ENCODE measurements around the gene ADCY5. TPM values are rescaled to one million over a fixed set of nuclear protein-coding genes. Genes with fewer than 3 reads are reported as not detected.

Gene ADCY5
- total RNA-seq, 1 donor from 2014 or later = not detected

DNA sequence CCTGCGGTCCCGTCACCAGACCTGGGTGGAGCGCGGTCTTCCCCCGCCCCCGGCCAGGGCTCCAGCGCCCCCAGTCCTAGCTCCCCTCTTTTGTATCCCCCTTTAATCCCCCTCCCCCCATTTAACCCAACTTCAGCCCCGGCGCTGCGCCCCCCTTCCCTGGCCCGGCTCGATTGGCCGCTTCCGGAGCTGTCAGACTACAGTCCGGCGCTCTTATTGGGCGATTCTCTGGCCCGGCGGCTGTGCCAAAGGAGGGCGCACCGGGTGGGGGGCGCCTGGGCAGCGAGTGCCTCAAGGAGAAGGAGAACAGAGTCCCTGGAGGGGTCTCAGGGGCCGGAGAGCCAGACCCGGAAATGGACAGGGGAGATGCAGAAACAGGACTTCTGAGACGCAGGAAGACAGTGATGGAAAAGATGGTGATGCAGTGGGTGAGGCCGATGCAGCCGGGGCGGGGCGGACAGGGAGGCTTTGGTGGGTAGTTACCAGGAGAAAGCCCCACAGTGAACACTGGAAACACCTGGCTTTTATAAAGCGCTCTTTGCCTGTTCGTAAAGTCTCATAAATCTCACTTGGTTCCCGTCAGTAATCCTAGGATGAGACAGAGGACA, 1.2 kb upstream of the ADCY5 start:
- H3K36me3 Mint-ChIP-seq (ENCODE audit: low read depth) = no peaks in the 10 kb centered on the region
- peak overlapping the region; percentile 38 for H3K4me3 Mint-ChIP-seq (ENCODE audit: low read depth)

GRCh38 chr3:123449102-123449996, 459 bp upstream of the ADCY5 start:
- Mint-ChIP-seq H3K4me1 (ENCODE audit: low read depth) (no peaks in the 10 kb centered on the region), H3K27ac (no peak overlapping the region), H3K4me3 (ENCODE audit: low read depth) (no peak overlapping the region), H3K9me3 (no peaks in the 10 kb centered on the region), H3K27me3 (ENCODE audit: low read depth) (peaks cover 50% of the 10 kb centered on the region), H3K36me3 (ENCODE audit: low read depth) (no peaks in the 10 kb centered on the region)
- intact Hi-C loops (cut with micrococcal nuclease) = no loop called here
- no peak for DNase-seq (ENCODE audit: low spot score)

More for the DNA sequence above, 1.2 kb upstream of the ADCY5 start:
- intact Hi-C loops (cut with micrococcal nuclease) = loop anchor here (5.0 kb wide), 1 partner anchor 37 kb away; no protein-coding TSS in a partner anchor
- H3K27ac Mint-ChIP-seq = no peak overlapping the region
- no peak for DNase-seq (ENCODE audit: low spot score)
- no peaks in the 10 kb centered on the region for H3K9me3 Mint-ChIP-seq
- no peaks in the 10 kb centered on the region for H3K4me1 Mint-ChIP-seq (ENCODE audit: low read depth)
- peaks cover 42% of the 10 kb centered on the region for H3K27me3 Mint-ChIP-seq (ENCODE audit: low read depth)

- Mint-ChIP-seq H3K27me3 (ENCODE audit: low read depth) (peaks cover 55% of the 10 kb centered on the region), H3K4me1 (ENCODE audit: low read depth) (no peaks in the 10 kb centered on the region), H3K9me3 (no peaks in the 10 kb centered on the region), H3K36me3 (ENCODE audit: low read depth) (no peaks in the 10 kb centered on the region), H3K27ac (no peak overlapping the region), H3K4me3 (ENCODE audit: low read depth) (no peak overlapping the region)
- peak; percentile 31 for DNase-seq (ENCODE audit: low spot score)
- intact Hi-C loops (cut with micrococcal nuclease) = loop anchor here (2.0 kb wide), 1 partner anchor 111 kb away; no protein-coding TSS in a partner anchor
Measured at GRCh38 chr3:123447749-123448517, 957 bp downstream of the ADCY5 start.

DNA sequence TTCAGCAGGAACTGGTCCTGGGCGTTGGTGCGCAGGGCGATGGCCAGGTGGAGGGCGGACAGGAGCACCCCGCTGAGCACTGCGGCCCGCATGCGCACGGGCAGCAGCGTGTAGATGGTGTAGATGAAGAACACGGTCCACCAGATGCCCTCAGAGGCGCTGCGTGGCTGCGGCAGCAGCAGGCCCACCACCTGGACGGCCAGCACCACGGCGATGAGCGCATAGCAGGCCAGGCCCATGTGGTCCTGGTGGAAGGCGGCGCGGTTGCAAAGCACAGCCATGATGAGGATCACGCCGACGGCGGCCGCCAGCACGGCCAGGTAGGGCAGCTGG, 1.5 kb downstream of the ADCY5 start:
- Mint-ChIP-seq H3K9me3 (no peaks in the 10 kb centered on the region), H3K27me3 (ENCODE audit: low read depth) (peaks cover 55% of the 10 kb centered on the region), H3K36me3 (ENCODE audit: low read depth) (no peaks in the 10 kb centered on the region), H3K27ac (no peak overlapping the region), H3K4me3 (ENCODE audit: low read depth) (no peak overlapping the region), H3K4me1 (ENCODE audit: low read depth) (no peaks in the 10 kb centered on the region)
- intact Hi-C loops (cut with micrococcal nuclease) = loop anchor here (2.0 kb wide), 1 partner anchor 111 kb away; no protein-coding TSS in a partner anchor
- DNase-seq (ENCODE audit: low spot score) = no peak

- H3K27ac Mint-ChIP-seq = no peak overlapping the region
- no peaks in the 10 kb centered on the region for H3K4me1 Mint-ChIP-seq (ENCODE audit: low read depth)
- H3K4me3 Mint-ChIP-seq (ENCODE audit: low read depth) = peak overlapping the region; percentile 60
- no peak for DNase-seq (ENCODE audit: low spot score)
- H3K9me3 Mint-ChIP-seq = no peaks in the 10 kb centered on the region
- H3K36me3 Mint-ChIP-seq (ENCODE audit: low read depth) = no peaks in the 10 kb centered on the region
- H3K27me3 Mint-ChIP-seq (ENCODE audit: low read depth) = peaks cover 55% of the 10 kb centered on the region
- intact Hi-C loops (cut with micrococcal nuclease) = loop anchor here (2.0 kb wide), 1 partner anchor 112 kb away; no protein-coding TSS in a partner anchor
Measured at GRCh38 chr3:123446610-123447109, 2.2 kb downstream of the ADCY5 start.

- Mint-ChIP-seq H3K27me3 (ENCODE audit: low read depth) (peaks cover 53% of the 10 kb centered on the region), H3K4me3 (ENCODE audit: low read depth) (no peak overlapping the region), H3K4me1 (ENCODE audit: low read depth) (no peaks in the 10 kb centered on the region), H3K36me3 (ENCODE audit: low read depth) (no peaks in the 10 kb centered on the region), H3K9me3 (no peaks in the 10 kb centered on the region), H3K27ac (no peak overlapping the region)
- intact Hi-C loops (cut with micrococcal nuclease) = loop anchor here (2.0 kb wide), 1 partner anchor 113 kb away; no protein-coding TSS in a partner anchor
- DNase-seq (ENCODE audit: low spot score) = no peak
Measured at GRCh38 chr3:123446210-123446609, 2.7 kb downstream of the ADCY5 start.

DNA sequence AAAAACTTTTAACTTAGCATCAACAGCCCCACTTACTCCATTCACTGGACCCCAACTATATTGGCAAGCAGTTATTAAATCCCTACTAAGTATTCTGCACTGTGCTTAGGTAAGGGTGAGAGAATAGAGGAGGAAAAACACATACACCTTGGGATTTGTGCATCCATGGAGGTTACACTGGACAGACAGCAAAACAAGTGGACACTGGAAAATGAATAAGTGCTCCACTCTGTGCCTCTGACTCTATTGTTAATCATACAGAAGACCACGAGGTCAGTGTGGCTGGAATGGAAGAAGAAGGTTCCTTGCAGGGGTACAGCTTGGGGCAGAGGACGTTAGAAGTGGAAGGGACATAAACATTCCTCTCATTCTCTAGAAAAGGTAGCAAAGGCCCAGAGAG, 3.2 kb downstream of the ADCY5 start:
- Mint-ChIP-seq H3K36me3 (ENCODE audit: low read depth) (no peaks in the 10 kb centered on the region), H3K4me1 (ENCODE audit: low read depth) (no peaks in the 10 kb centered on the region), H3K27ac (no peak overlapping the region), H3K4me3 (ENCODE audit: low read depth) (no peak overlapping the region), H3K27me3 (ENCODE audit: low read depth) (peaks cover 51% of the 10 kb centered on the region), H3K9me3 (no peaks in the 10 kb centered on the region)
- DNase-seq (ENCODE audit: low spot score) = no peak
- intact Hi-C loops (cut with micrococcal nuclease) = loop anchor here (2.0 kb wide), 1 partner anchor 113 kb away; no protein-coding TSS in a partner anchor

GRCh38 chr3:123444744-123445143, 4.1 kb downstream of the ADCY5 start:
- DNase-seq (ENCODE audit: low spot score) = no peak
- intact Hi-C loops (cut with micrococcal nuclease) = no loop called here
- Mint-ChIP-seq H3K27ac (no peak overlapping the region), H3K9me3 (no peaks in the 10 kb centered on the region), H3K36me3 (ENCODE audit: low read depth) (no peaks in the 10 kb centered on the region), H3K4me3 (ENCODE audit: low read depth) (no peak overlapping the region), H3K4me1 (ENCODE audit: low read depth) (no peaks in the 10 kb centered on the region), H3K27me3 (ENCODE audit: low read depth) (peaks cover 44% of the 10 kb centered on the region)

DNA sequence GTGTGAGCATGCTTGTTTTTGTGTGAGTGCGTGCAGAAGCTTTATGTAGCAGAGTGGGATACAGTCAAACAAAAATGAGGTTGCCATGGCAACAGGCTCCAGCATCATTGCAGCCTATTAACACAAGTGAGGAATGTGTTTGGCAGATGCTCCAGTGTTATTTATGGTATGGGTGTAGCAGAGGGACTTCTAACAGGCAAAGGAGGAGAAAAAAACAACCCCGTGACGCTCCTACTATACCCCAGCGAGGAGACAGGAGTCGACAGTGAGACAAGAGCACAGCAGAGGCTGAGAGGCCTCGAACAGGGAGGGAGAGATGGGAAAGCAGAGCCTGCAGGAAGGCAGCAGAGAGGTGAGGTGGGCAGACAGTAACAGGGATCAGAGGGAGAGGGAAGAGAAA, 4.9 kb downstream of the ADCY5 start:
- Mint-ChIP-seq H3K27ac (no peak overlapping the region), H3K4me1 (ENCODE audit: low read depth) (no peaks in the 10 kb centered on the region), H3K27me3 (ENCODE audit: low read depth) (peaks cover 47% of the 10 kb centered on the region), H3K4me3 (ENCODE audit: low read depth) (no peak overlapping the region), H3K9me3 (no peaks in the 10 kb centered on the region), H3K36me3 (ENCODE audit: low read depth) (no peaks in the 10 kb centered on the region)
- intact Hi-C loops (cut with micrococcal nuclease) = no loop called here
- no peak for DNase-seq (ENCODE audit: low spot score)

DNA sequence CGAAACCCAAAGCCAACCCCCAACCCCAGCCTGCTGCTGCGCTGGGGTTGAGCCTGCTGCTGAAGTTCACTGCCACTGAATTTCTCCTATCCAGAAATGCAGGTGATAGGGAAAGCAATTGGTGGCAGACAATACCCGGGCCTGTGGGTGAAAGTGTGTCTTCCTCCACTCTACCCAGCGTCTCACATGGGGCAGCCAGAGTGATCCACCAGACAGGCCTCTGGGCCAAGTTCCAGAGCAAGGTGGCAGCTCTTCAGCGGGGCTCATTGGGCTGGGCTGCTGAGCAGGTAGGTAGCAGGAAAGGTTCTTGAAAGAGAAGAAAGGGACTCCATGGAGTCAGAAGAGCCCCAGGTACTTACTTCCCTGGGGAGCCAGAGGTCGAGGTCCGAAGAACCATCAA, 6.0 kb downstream of the ADCY5 start:
- intact Hi-C loops (cut with micrococcal nuclease) = no loop called here
- no peaks in the 10 kb centered on the region for H3K4me1 Mint-ChIP-seq (ENCODE audit: low read depth)
- H3K4me3 Mint-ChIP-seq (ENCODE audit: low read depth) = no peak overlapping the region
- H3K27me3 Mint-ChIP-seq (ENCODE audit: low read depth) = peaks cover 47% of the 10 kb centered on the region
- no peak for DNase-seq (ENCODE audit: low spot score)
- no peak overlapping the region for H3K27ac Mint-ChIP-seq
- no peaks in the 10 kb centered on the region for H3K36me3 Mint-ChIP-seq (ENCODE audit: low read depth)
- no peaks in the 10 kb centered on the region for H3K9me3 Mint-ChIP-seq

DNA sequence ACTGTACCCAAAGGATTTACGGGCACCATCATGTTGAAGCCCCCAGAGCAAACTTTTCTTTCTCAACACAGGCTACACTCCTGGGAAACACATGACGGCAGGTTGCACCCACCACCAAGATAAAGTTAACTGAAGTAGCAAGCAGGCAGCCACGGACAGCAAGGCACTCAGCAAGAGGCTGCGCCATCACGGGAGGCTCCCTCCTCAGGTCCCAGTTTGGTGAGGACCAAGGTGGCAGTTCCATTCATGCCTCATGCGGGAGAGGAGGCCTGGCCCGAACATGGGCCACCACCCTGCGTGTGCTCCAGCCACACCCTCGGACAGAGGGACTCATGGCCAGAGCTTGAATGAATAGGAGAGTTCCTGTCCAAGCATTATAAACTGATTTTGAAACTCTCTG, 6.8 kb downstream of the ADCY5 start:
- H3K27me3 Mint-ChIP-seq (ENCODE audit: low read depth) = peaks cover 47% of the 10 kb centered on the region
- no peaks in the 10 kb centered on the region for H3K9me3 Mint-ChIP-seq
- DNase-seq (ENCODE audit: low spot score) = no peak
- no peak overlapping the region for H3K4me3 Mint-ChIP-seq (ENCODE audit: low read depth)
- intact Hi-C loops (cut with micrococcal nuclease) = no loop called here
- H3K36me3 Mint-ChIP-seq (ENCODE audit: low read depth) = no peaks in the 10 kb centered on the region
- no peaks in the 10 kb centered on the region for H3K4me1 Mint-ChIP-seq (ENCODE audit: low read depth)
- no peak overlapping the region for H3K27ac Mint-ChIP-seq

DNA sequence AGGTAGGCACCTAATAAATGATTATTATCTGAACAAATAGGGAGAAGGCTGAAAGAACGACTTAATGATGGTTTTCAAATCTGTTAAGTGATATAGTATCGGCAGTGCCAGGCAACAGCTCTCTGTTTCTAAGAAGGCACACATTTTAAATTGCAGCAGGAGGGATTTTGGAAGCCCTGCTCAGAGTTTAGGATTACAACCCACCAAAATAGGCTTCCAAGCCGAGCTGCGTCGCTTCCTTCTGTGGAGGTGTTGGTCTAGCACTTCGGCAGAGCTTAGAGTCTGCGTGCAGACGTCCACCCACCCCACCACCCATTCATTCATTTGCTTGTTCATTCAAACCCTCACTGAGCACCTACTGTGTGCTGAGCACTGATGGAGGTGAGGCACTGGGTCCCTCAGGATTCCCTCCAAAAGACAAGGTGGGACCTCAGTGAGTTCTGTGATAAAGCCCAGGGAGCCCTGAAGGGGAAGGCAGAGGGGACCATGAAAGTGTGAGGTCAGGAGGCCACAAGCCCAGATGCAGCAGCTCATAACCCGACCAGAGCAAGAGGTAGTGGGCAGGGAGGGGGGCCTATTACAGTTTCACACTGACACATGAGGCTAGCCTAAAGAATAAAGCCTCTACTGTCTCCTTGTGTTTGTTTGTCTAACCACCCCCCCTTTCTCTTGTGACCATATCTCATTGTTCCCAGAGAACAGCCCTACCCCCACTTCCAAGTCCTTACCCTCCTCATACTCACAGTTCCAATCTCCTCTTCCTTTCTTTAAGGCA, 8.9 kb downstream of the ADCY5 start:
- intact Hi-C loops (cut with micrococcal nuclease) = no loop called here
- Mint-ChIP-seq H3K4me1 (ENCODE audit: low read depth) (no peaks in the 10 kb centered on the region), H3K36me3 (ENCODE audit: low read depth) (no peaks in the 10 kb centered on the region), H3K27me3 (ENCODE audit: low read depth) (peaks cover 27% of the 10 kb centered on the region), H3K4me3 (ENCODE audit: low read depth) (no peak overlapping the region), H3K27ac (no peak overlapping the region), H3K9me3 (no peaks in the 10 kb centered on the region)
- no peak for DNase-seq (ENCODE audit: low spot score)
